Neural crest cell (in vitro differentiated cells): ENCODE results near the gene HSD17B12. TPM values are rescaled to one million over a fixed set of nuclear protein-coding genes. Genes with fewer than 3 reads are reported as not detected.
A peak's percentile ranks its signal among the peaks of the same experiment; 100 is the strongest.

Source experiments
- DNase-seq: peaks from one replicate; pipeline ENCODE4 v3.0.0; 2021; ENCODE audit warnings: low read depth, mixed read lengths, low spot score
- H3K27ac Mint-ChIP-seq: one replicate; pipeline ENCODE4 v1.8.0; 2021; ENCODE audit warnings: mild to moderate bottlenecking, mixed read lengths; ENCODE audit not compliant: unreplicated experiment
- H3K27me3 Mint-ChIP-seq: 2 replicates; pipeline ENCODE4 v1.8.0; 2021; ENCODE audit warnings: low read depth, mild to moderate bottlenecking, mixed read lengths
- H3K36me3 Mint-ChIP-seq: 2 replicates; pipeline ENCODE4 v1.8.0; 2021; ENCODE audit warnings: low read depth, mild to moderate bottlenecking, mixed read lengths
- H3K4me1 Mint-ChIP-seq: 2 replicates; pipeline ENCODE4 v1.8.0; 2021; ENCODE audit warnings: mixed read lengths
- H3K4me3 Mint-ChIP-seq: one replicate; pipeline ENCODE4 v1.8.0; 2021; ENCODE audit warnings: mild to moderate bottlenecking, mixed read lengths
- H3K9me3 Mint-ChIP-seq: 2 replicates; pipeline ENCODE4 v1.8.0; 2021; ENCODE audit warnings: mixed read lengths
- CTCF ChIP-seq: fragments of 200-600 bp; sonication (generic); conservative IDR thresholded peaks from 2 replicates; pipeline ENCODE4 v1.5.0; 2021; ENCODE audit warnings: antibody characterized with exemption, mild to moderate bottlenecking
- total RNA-seq: library from RNA; stranded (reverse); gene quantifications from 2 replicates; pipeline ENCODE4 v1.2.1, GENCODE V29; 2021

HSD17B12 gene
- total RNA-seq, 1 donor from 2014 or later: 116 TPM

- peak overlapping the region; percentile 1 for H3K4me3 Mint-ChIP-seq
- no peaks in the 10 kb centered on the region for H3K9me3 Mint-ChIP-seq
- no peak for DNase-seq
- H3K27ac Mint-ChIP-seq: peak overlapping the region; percentile 35
- H3K36me3 Mint-ChIP-seq: no peaks in the 10 kb centered on the region
- H3K27me3 Mint-ChIP-seq: no peaks in the 10 kb centered on the region
- H3K4me1 Mint-ChIP-seq: peaks cover 17% of the 10 kb centered on the region
- no peak for TF ChIP-seq CTCF
Measured at GRCh38 chr11:43904742-43905535, 224.4 kb downstream of the HSD17B12 start.

GRCh38 chr11:43905813-43906241 lies 225.3 kb downstream of the HSD17B12 start:
- no peak for TF ChIP-seq CTCF
- no peaks in the 10 kb centered on the region for H3K9me3 Mint-ChIP-seq
- H3K27me3 Mint-ChIP-seq: no peaks in the 10 kb centered on the region
- no peak overlapping the region for H3K27ac Mint-ChIP-seq
- H3K36me3 Mint-ChIP-seq: peaks cover under 1% of the 10 kb centered on the region
- H3K4me3 Mint-ChIP-seq: no peak overlapping the region
- DNase-seq: no peak
- peaks cover 17% of the 10 kb centered on the region for H3K4me1 Mint-ChIP-seq

Other genes starting within 250 kb of the HSD17B12 start
- gene ALKBH3, start 200.1 kb downstream of the HSD17B12 start, total RNA-seq: 24.9 and 25.4 TPM in 2 replicates